DMS114 treated with DMSO at 0.1 percent for 48 hours (cell line): ENCODE data around the gene SPRR4.

Source experiments
- DNase-seq: peaks from one replicate; lab custom pipeline; 2025; ENCODE audit not compliant: unreplicated experiment; lab: John Stamatoyannopoulos, UW

The SPRR4 gene, protein sequence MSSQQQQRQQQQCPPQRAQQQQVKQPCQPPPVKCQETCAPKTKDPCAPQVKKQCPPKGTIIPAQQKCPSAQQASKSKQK

DNA sequence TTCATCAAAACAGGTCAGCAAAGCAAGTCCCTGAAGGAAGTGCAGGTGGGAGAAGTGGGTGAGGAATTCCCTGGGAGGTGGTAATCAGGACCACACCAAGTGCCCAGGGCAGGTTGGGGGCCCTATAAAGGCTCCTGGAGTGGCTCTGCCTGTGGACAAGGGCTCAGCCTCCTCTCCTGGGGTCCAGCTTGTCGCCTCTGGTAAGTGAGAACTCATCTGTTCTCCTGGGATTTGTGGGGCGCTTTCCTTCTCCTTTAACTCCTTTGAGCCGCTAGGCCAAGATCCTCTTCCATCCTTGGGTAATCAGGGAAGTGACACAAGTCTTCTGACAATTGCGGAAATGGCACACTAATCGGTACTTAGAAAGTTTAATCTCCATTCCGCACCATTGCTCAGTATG lies at the start of gene SPRR4:
Gene SPRR4, plus strand, starts transcription at position 154 of the 400 bp plus-strand sequence. CDS start 1,243 bp downstream, outside the sequence.
- no peak for DNase-seq

DNA sequence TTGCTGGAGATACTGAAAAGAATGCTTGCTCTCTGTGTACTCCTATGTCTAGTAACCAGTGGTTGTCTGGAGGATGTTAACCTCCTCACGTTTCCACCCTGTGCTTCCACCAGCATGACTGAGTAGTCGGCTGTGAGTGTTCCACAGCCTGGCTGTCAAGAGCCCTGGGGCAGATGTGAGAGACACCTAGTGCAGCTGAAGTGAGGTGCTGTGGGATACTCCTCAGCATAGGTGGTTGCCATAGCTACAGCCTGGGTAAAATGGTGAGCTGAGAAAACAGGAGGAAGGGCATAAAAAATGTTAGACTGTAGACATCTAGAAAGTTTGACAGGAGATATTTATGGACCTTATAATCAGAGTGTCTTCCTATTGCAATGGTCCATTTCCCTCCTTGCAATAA lies 46.3 kb upstream of the SPRR4 start:
- no peak for DNase-seq

DNA sequence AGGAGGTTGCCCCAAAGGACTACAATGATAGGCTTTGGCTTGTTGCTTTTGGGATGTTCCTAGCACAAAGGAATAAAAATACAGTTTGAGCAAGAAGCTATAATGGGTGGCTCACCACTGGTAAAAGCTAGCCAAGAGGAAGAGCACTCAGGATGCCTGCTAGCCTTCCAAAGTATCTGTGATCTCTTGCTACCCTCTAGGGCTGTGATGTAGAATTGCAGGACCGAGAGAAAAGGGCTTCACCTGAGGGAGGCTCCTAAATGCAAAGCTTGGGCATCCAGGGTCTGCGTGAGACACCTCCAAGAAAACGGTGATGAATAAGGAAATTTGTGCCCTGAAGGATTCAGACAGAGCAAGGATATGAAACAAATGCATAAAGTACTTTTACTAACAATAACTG lies 44.4 kb upstream of the SPRR4 start:
- no peak for DNase-seq

DNA sequence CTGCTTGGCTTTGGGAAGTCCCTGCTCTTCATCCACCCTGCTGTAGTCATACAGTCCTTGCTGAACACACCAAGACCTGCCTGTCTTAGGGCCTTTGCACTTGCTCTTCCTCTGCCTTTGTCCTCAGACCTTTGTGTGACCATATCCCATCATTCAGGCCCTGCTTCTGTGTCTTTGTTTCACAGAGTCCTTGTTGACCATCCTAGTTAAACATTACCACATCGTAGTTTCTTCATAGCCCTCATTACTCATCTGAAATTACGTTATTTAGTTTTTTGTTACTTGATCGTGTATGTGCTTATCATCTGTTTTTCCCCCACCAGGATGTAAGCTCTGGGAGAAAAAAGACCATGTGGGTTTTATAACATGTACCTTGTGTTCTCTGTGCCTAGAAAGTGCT lies 41.8 kb upstream of the SPRR4 start:
- DNase-seq = no peak

DNA sequence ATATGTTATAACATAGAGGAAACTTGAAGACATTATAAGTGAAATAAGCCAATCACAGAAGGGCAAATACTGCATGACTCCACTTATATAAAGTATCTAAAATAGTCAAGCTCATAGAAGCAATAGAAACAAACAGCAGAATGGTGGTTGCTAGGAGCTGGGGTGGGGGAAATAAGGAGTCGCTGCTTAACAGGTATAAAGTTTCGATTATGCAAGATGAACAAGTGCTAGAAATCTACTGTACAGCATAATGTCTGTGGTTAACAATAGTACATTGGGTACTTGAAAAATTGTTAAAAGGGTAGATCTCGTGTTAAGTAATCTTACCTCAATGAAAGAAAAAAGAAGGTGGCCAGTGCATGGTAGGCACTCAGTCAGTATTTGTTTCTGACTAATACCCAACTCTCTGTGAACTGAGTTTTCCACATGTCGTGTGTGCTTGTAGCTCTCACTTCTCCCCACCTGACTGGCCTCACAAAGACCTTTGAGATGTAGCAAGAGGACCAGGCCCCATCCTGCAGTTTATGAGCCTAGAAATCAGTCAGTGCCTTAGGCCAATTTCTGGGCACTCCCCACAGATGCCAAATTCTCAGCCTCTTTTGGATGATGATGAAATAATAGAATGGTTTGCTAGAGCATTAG lies 38.2 kb upstream of the SPRR4 start:
- DNase-seq = no peak

DNA sequence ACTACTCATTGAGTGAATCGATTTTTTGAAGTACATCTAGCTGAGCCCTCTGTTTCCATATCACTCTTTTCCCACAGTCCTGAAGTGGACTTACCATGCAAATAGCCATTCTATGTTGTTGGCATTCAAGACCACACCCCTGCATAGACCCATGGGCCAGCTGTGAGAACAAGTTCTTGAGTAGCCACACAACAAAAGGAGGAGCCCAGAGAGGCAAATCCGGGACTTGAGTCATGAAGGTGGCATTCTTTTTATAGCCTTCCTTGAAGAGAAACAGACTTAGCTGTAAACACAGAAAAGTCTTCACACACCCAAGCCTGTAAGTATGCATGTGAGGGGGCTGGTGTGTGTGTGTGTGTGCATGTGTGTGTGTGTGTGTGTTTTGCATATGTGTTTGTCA lies 37.3 kb upstream of the SPRR4 start:
- no peak for DNase-seq

DNA sequence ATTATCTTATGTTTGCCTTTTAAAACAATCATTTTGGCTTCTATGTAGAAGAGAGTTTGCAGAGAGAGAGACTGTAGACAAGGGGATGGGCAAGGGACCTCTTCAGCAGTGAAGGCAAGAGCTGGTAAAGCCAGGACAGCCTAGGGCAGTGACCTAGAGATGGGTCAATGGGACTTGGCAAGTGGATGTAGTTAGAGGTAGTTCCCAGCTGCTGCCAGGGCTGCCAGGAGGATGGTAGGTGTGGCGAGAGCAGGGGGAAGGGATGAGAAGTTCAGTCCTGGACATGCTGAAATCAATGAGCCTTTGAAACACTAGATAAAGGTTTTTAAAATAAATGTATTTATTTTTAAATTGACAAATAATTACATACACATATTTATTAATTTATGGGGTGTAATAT lies 29.8 kb upstream of the SPRR4 start:
- DNase-seq = no peak

DNA sequence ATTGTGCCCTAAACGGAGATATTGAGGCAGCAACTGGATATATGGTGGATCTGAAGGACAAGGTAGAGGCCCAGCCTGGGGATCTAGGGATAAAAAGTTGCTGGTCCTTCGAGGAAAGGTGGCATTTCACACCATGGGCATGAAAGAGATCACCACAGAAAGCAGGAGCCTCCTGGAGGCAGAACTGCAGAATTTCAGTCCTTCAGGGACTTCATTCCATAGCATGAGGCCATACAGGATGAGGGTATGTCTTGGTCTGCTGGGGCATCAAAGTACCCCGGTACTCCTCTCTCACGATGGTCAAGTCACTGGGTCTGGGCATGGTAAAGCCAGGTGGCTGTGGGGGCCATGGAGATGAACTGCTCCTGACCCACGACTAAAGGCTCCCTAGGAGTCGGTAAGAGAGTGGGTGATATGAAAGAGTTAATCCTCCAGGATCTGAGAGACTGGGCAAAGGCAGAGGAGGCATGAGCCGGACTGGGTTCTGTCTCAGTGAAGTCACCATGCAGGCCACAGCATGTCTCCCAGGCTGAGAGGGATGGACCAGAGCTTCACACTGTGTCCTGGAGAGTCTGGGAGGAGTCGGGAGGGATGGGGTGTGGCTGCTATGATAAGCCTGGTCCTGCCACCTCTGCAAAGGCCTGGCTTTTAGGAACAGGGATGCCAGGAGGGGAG lies 29.3 kb upstream of the SPRR4 start:
- DNase-seq = no peak

DNA sequence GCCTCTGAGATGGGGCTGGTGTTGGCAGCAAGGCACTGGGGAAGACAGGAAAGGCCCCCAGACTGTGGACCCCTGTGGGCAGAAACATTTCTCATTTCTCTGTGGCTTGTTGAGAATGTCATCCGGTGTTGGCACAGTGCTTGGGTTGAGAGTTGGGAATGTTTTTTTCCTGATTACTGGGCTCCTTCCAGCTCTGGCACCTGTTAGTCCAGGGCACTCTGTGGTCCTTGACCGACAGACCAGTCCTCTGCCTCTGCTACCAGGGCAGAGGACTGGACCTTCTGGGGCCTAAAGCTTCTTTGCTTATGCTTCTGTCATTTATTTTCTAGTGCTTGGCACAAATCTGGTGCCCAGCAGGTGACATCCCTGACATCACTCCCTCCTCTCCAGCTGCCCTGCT lies 28.3 kb upstream of the SPRR4 start:
- DNase-seq = no peak

DNA sequence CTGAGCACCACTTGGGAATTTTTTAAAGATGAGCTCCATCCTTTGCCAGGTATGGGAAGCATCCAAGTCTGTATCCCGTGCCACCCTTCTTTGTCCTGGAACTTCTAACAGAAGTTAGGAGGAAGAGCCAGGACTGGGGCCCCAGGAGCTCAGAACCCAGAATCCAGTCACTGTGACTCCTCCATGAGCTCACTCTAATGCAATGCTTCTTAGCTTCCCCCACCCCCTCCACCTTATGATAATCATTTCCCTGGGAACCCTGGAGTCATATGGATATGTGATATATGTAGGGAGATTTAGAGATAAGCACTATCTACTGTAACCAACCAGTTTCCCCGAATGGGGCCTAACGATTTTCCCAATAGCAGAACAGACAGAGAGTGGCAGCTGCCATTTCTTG lies 24.2 kb upstream of the SPRR4 start:
- no peak for DNase-seq

DNA sequence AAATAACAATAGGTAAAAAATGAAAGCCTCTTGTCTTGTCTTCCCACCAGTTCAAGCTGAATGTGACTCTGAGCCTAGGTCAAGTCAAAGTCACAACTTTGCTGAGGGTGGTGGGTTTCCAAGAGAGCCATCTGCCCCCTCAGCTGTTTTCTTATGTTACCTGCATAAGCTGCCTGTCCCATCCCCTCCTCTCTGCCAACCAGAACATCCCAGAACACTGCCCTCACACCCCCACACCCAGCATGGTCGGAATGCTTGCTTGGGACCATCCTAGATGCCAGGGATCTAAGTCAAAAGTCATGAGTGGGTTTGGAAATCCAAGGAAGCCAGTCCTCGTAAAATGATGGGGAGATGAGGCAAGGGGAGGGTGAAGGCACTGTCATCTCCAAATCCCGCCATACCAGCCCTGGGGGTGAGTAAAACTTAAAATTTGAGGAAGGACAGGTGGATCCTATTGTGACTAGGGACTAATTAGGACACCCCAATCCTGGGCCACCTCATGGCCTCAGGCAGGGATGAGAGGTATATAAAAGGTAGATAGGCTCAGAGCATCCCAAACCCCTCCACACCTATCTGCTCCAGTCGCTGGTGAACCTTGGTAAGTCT lies 23.7 kb upstream of the SPRR4 start, which contains the start of gene SPRR5:
Gene SPRR5, plus strand, starts transcription at position 556 of the 606 bp plus-strand sequence. CDS start 1,349 bp downstream, outside the sequence.
- DNase-seq = no peak

DNA sequence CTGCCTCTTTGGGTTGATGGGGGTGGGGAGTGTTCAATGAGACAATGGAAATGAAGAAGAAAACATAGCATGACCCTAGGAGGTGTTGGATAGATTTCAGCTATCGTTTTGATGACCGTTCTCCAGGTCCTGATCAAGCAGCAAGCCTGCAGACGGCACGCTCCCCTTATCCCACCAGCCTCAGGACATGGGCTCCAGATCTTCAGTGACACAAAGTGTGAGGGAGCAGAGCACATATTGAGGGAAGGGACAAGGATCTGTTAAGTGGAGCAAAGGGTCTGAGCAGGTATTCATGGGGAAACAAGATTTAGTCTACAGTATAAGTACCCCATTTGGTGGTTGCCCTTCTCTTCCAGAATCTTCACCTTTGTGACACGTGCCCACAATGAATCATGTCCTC lies 18.7 kb upstream of the SPRR4 start:
- no peak for DNase-seq

DNA sequence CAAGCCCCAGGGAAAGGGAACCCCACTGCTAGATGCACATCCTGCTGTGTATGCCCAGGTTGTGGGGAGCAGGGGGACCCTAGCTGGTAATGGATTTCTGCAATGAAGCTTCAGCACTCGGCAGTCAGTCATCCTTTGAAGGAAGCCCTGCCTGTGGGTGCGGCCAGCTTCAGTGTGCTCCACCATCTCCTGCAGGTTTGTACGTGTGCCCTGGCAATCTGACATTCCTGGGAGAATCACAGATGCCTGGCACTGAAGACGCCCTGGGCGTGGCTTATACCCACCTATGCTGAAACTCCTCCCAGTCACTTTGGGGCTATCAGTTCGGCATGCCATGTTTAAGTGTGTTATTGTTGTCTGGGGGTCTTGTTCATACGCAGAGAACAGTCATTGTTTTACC lies 16.7 kb upstream of the SPRR4 start:
- DNase-seq = no peak

DNA sequence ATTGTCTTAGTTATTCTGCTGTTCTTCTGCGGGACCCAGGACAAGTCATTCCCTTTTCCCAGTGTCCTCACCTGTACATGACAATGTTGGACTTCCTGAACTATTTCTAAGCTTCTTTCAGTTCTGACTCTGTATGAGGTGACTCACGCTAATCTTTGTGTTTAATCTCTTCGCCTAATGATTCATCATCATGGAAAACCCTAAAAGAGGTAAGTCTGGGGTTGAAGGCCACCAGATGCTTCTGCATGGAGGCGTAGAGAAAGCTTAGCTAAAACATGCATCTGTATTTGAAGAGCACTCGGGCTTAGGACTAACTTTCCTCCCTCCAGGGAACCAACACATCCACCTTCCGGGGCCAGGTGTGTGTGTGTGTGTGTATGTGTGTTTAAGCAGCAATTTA lies 16.0 kb upstream of the SPRR4 start:
- DNase-seq = no peak

DNA sequence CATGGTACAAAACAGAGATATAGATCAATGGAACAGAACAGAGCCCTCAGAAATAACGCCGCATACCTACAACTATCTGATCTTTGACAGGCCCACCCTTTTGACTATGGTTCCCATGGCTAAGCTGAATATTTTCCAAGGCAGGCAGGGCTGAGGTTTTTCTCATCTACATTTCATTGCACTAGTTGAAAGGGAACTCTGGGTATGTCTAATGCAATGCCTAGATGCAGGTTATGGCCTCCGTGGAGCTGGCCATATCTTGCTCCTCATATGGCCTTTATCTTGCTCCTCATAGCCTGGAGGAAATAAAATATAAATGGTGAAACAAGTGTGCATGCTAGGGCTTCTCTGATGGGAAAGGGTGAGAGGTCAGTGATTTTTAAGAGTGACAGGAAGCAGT lies 12.9 kb upstream of the SPRR4 start:
- no peak for DNase-seq

DNA sequence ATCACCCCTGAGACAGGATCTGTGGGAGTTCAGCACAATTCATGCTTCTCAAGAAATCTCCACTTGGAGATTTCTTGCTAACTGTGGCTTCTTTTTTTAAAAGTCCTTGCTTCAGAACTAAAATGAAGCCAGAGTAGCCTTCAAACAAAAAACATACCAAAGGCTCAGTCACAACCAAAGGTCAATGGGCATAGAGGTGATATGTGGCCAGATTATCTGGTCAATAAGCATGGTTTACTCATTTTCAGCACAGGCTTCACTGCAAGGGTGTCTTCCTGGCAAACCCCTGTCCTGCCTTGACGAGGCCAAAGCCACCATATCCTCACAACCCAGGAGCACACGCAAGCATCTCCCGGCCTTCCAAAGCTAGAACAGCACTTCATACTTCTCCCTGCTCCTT lies 11.2 kb upstream of the SPRR4 start:
- no peak for DNase-seq

DNA sequence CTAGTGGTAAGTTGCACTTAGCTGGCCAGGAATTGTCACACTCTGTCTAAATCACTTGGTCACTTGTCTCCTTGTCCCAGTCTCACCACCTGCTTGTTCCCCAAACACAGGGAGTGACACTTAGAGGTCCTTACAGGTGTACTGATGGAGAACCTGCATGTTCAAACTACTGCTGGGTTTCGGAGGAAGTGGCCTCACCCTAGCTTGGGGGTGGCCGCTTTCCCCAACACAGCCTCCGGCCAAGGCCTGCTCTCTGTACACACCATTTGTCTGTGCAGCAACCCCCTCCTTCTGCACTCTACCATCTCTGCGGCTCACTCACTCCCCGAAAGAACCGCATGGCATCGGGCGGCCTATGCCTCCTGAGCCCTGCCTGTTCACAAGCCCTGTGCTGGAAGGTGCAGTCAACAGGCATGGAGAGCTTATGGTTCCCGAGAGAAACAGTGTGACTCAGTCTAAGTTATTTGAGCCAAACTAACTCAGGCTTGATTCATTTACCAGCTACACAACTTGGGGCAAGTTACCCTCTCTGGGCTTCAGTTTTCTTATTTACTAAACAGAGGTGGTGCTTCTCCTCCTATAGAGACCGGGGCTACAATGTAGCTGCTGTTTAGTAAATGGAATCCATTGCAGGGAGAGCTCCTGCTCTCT lies 10.5 kb upstream of the SPRR4 start:
- DNase-seq = no peak

DNA sequence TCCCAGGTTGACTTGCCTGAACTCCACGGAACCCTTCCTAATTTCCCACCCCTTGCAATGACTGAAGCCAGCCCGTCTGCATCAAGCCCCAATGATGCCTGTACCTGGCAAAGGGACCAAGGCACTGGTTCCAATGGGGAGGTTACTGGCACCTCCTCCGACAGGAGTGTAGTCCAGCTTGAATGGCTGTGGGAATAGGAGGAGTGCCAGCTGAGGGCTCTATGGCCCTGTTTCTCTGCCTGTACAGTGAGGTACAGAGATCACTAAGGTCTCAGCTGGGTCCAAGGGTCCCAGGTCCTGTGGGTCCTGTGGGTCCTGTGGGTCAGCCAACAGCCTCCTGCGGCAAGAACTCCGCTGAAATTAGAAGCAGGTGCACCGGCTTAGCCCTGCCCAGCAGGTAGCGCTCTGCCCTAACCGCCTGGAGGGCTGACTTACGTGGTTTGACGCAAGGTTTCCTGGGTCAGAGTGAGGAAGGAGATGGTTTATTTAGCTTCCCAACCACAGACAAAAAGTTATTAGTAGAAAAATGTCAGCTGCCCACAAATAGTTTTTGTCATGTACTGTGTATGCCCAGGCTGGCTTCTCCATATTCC lies 9.9 kb upstream of the SPRR4 start:
- no peak for DNase-seq

DNA sequence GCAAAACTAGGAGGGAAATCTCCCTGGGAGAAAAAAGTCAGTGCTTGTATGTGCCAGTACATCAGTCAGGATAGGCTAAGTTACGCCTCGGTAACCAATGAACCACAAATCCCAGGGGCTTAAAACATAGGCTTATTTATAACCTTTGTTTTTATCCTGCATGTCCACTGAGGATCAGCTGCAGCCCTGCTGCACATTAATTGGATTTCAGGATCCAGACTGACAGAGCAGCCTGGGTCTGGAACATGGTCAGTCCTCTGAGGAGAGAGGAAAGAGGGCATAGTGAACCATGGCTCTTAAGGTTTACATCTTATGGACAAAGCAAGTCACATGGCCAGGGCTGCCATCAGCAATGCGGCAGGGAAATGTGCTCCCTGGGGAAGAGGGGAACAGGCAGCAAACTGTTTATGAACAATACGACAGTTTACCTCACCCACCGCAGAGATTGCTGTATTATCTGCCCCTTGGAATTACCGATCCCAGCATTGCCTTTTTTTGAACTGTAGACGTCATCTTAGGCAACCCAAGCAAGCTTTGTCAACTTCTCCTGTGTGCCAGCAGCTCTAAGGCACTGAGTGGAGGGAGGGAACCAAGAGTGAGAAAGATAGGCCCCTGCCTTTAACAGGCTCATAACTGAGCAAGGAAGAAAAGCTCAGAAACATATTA lies 9.1 kb upstream of the SPRR4 start:
- no peak for DNase-seq

DNA sequence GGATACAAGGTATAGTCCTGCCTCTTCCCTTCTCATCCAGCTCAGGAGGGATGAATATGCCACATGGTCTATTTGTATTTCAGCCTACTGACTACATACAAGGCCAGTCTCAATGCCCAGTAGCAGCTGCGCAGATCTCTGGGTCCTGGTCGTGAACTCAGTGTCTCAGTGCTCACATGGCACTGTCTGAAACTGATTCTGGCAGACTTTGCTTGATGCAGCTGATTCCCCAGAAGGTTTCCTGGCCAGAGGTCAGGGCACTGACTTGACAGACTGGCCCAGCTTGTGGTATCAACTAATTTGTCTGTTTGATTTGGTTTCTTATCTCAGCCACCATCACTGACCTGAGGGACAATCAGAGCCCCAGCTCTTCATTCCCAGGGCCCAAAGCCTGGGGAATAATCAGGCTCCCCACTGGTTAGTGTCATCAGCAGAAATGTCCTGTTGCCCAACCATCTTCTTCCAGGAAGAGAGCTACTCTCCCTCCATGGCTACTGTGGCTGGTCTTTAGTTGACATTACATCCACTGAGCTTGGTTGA lies 7.5 kb upstream of the SPRR4 start:
- DNase-seq = no peak

DNA sequence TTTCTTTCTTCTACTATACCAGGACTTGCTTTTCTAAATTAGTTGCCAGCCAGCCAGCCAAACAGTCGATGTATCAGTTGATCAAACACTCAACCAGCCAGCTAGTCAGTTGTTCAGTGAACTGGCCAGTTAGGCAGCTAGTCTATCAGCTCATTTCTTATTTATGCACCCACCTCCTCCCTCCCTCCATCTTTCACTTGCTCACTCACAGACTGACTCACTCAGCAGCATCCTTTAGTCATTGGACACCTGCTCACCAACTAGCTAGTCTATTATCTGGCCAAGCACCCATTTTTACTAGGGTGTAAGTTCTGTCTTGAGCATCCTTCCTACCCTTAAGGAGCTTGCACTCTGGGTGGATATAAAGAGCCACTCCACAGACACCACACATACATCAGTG lies 5.9 kb upstream of the SPRR4 start:
- DNase-seq = no peak
